ENCODE results near the gene POLR2M.

Gene POLR2M

GRCh38 chr15:57686657-57687056 lies 19.9 kb upstream of the POLR2M start:
- no peak for DNase-seq (ENCODE audit: low read depth)
- no peak for TF ChIP-seq CTCF (IDR thresholded peaks at IDR 0.05; ENCODE audit: insufficient read depth, low read depth, low read length, missing control alignments)
- H3K4me3 ChIP-seq (ENCODE audit: low read length), result no peak overlapping the region

GRCh38 chr15:57690341-57690966 lies 16.1 kb upstream of the POLR2M start:
- no peak for TF ChIP-seq CTCF (IDR thresholded peaks at IDR 0.05; ENCODE audit: insufficient read depth, low read depth, low read length, missing control alignments)

GRCh38 chr15:57691082-57691481 lies 15.4 kb upstream of the POLR2M start:
- no peak overlapping the region for H3K4me3 ChIP-seq (ENCODE audit: low read length)
- TF ChIP-seq CTCF (IDR thresholded peaks at IDR 0.05; ENCODE audit: insufficient read depth, low read depth, low read length, missing control alignments), result no peak
- DNase-seq (ENCODE audit: low read depth), result no peak

More at GRCh38 chr15:57690341-57690966, 16.1 kb upstream of the POLR2M start:
- no peak overlapping the region for H3K4me3 ChIP-seq (ENCODE audit: low read length)
- no peak for DNase-seq (ENCODE audit: low read depth)

GRCh38 chr15:57692709-57693108 lies 13.8 kb upstream of the POLR2M start:
- DNase-seq (ENCODE audit: low read depth), result no peak
- no peak overlapping the region for H3K4me3 ChIP-seq (ENCODE audit: low read length)
- TF ChIP-seq CTCF (IDR thresholded peaks at IDR 0.05; ENCODE audit: insufficient read depth, low read depth, low read length, missing control alignments), result no peak

- H3K4me3 ChIP-seq (ENCODE audit: low read length), result no peak overlapping the region
- no peak for DNase-seq (ENCODE audit: low read depth)
- TF ChIP-seq CTCF (IDR thresholded peaks at IDR 0.05; ENCODE audit: insufficient read depth, low read depth, low read length, missing control alignments), result no peak
These were observed 12.2 kb upstream of the POLR2M start for GRCh38 chr15:57694279-57694678.

- no peak for TF ChIP-seq CTCF (IDR thresholded peaks at IDR 0.05; ENCODE audit: insufficient read depth, low read depth, low read length, missing control alignments)
- DNase-seq (ENCODE audit: low read depth), result no peak
- H3K4me3 ChIP-seq (ENCODE audit: low read length), result no peak overlapping the region
These were observed 10.4 kb upstream of the POLR2M start for GRCh38 chr15:57696146-57696545.

GRCh38 chr15:57697588-57697987 lies 8.9 kb upstream of the POLR2M start:
- no peak overlapping the region for H3K4me3 ChIP-seq (ENCODE audit: low read length)
- TF ChIP-seq CTCF (IDR thresholded peaks at IDR 0.05; ENCODE audit: insufficient read depth, low read depth, low read length, missing control alignments), result no peak
- DNase-seq (ENCODE audit: low read depth), result no peak
